ENCODE measurements around the gene ACAT2. TPM values are rescaled to one million over a fixed set of nuclear protein-coding genes. Genes with fewer than 3 reads are reported as not detected.
"Not testable (repeated sequence)": the region's sequence is repeated elsewhere in the genome, so short reads cannot be mapped to it uniquely, and the experiment has no call there.

Gene ACAT2
- total RNA-seq, 1 donor from 2014 or later, result 108 TPM

GRCh38 chr6:159723259-159723658 lies 38.6 kb upstream of the ACAT2 start:
- Mint-ChIP-seq H3K27ac (no peak overlapping the region), H3K27me3 (ENCODE audit: low read depth) (no peaks in the 10 kb centered on the region), H3K4me3 (ENCODE audit: low read depth) (no peak overlapping the region), H3K36me3 (ENCODE audit: low read depth) (peaks cover 38% of the 10 kb centered on the region), H3K9me3 (peaks cover 11% of the 10 kb centered on the region), H3K4me1 (ENCODE audit: low read depth) (peaks cover 13% of the 10 kb centered on the region)
- intact Hi-C loops (cut with micrococcal nuclease), result loop anchor here (5.0 kb wide), 1 partner anchor 129 kb away; no protein-coding TSS in a partner anchor
- DNase-seq (ENCODE audit: low spot score), result no peak

DNA sequence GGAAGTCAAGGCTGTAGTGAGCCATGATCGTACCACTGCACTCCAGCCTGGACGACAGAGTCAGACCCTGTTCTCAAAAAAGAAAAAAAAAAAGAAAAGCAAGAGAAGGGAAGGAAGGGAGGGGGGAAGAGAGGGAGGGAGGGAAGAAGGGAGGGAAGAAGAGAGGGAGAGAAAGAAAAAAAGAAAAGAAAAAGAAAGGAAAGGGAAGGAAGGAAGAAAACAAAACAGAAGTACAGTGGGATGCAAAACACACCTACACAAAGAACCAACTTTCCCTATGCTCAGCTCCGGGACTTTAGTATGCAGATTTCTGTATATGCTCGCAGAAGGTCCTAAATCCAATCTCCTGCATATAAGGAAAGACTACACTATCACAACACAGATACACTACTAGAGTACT lies 37.1 kb upstream of the ACAT2 start:
- H3K9me3 Mint-ChIP-seq, result peaks cover 11% of the 10 kb centered on the region
- H3K4me1 Mint-ChIP-seq (ENCODE audit: low read depth), result peaks cover 25% of the 10 kb centered on the region
- H3K4me3 Mint-ChIP-seq (ENCODE audit: low read depth), result peak overlapping the region; percentile 52
- peaks cover 53% of the 10 kb centered on the region for H3K36me3 Mint-ChIP-seq (ENCODE audit: low read depth)
- no peak overlapping the region for H3K27ac Mint-ChIP-seq
- no peaks in the 10 kb centered on the region for H3K27me3 Mint-ChIP-seq (ENCODE audit: low read depth)
- intact Hi-C loops (cut with micrococcal nuclease), result loop anchor here (5.0 kb wide), 1 partner anchor 128 kb away; no protein-coding TSS in a partner anchor
- no peak for DNase-seq (ENCODE audit: low spot score)

- H3K27ac Mint-ChIP-seq; DNase-seq (ENCODE audit: low spot score); intact Hi-C loops (cut with micrococcal nuclease); H3K27me3 Mint-ChIP-seq (ENCODE audit: low read depth): not testable (repeated sequence)
- Mint-ChIP-seq H3K9me3 (peaks cover 11% of the 10 kb centered on the region), H3K36me3 (ENCODE audit: low read depth) (peaks cover 56% of the 10 kb centered on the region), H3K4me3 (ENCODE audit: low read depth) (peak overlapping the region; percentile 45), H3K4me1 (ENCODE audit: low read depth) (peaks cover 28% of the 10 kb centered on the region)
Observed at GRCh38 chr6:159725208-159725607, 36.6 kb upstream of the ACAT2 start.

- peaks cover 63% of the 10 kb centered on the region for H3K36me3 Mint-ChIP-seq (ENCODE audit: low read depth)
- intact Hi-C loops (cut with micrococcal nuclease), result no loop called here
- no peak for DNase-seq (ENCODE audit: low spot score)
- H3K27ac Mint-ChIP-seq, result peak overlapping the region; percentile 99
- H3K4me1 Mint-ChIP-seq (ENCODE audit: low read depth), result peaks cover 35% of the 10 kb centered on the region
- peak overlapping the region; percentile 94 for H3K4me3 Mint-ChIP-seq (ENCODE audit: low read depth)
- no peaks in the 10 kb centered on the region for H3K27me3 Mint-ChIP-seq (ENCODE audit: low read depth)
- peaks cover 11% of the 10 kb centered on the region for H3K9me3 Mint-ChIP-seq
Observed at GRCh38 chr6:159726255-159726917, 35.5 kb upstream of the ACAT2 start.

- Mint-ChIP-seq H3K27me3 (ENCODE audit: low read depth) (no peaks in the 10 kb centered on the region), H3K36me3 (ENCODE audit: low read depth) (peaks cover 65% of the 10 kb centered on the region), H3K27ac (peak within 1 kb of the TSS; percentile 99), H3K4me3 (ENCODE audit: low read depth) (peak within 1 kb of the TSS; percentile 94), H3K4me1 (ENCODE audit: low read depth) (peaks cover 38% of the 10 kb centered on the region), H3K9me3 (peaks cover 11% of the 10 kb centered on the region)
- intact Hi-C loops (cut with micrococcal nuclease), result loop anchor here (1.0 kb wide), 2 partner anchors 34 to 62 kb away; partner anchors contain the start of genes SOD2 and TCP1
- peak; percentile 95 for DNase-seq (ENCODE audit: low spot score)
Observed at GRCh38 chr6:159726918-159727716, 34.7 kb upstream of the ACAT2 start, which contains the start of gene WTAP. Gene WTAP, plus strand, starts transcription at chr6:159727506. Its CDS starts 8,760 bp downstream, at chr6:159736266.

DNA sequence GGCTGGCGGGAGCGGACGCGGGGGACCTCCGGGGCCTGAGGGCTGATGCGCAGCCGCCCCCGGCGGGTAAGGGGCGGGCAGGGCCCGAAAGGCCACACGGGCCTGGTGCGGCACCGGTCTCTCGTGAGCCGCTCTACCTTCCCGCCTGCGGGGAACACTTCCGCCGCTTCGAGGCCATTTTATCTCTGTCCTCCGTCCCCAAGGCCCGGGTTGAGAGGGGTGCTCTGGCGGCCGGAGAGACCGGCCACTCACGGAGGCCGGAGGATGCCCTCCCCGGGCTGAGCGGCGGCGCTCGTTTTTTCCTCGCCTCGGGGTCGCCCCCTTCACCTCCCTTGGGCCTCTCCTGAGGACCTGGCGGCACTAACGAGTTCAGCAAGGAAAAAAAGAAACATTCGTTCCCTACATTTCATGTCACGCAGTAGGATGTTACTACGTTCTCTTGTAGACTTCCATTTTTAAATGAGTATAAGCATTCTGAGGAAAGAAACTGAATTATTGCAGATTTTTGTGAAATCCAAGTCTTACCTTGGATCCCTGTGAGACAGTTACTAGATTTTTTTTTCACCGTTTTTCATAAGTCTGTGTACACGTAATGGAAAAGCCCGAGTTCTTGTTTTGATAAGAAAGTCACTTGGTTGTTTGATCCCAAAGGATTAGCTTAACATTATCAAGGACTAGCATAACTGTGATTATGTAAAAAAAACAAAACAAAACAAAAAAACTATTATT lies 34.0 kb upstream of the ACAT2 start:
- peaks cover 41% of the 10 kb centered on the region for H3K4me1 Mint-ChIP-seq (ENCODE audit: low read depth)
- H3K9me3 Mint-ChIP-seq, result peaks cover 5% of the 10 kb centered on the region
- no peaks in the 10 kb centered on the region for H3K27me3 Mint-ChIP-seq (ENCODE audit: low read depth)
- H3K36me3 Mint-ChIP-seq (ENCODE audit: low read depth), result peaks cover 62% of the 10 kb centered on the region
- intact Hi-C loops (cut with micrococcal nuclease), result loop anchor here (1.0 kb wide), 3 partner anchors 34 to 61 kb away; partner anchors contain the start of genes ACAT2, SOD2 and TCP1
- no peak for DNase-seq (ENCODE audit: low spot score)
- peak overlapping the region; percentile 88 for H3K4me3 Mint-ChIP-seq (ENCODE audit: low read depth)
- peak overlapping the region; percentile 85 for H3K27ac Mint-ChIP-seq

DNA sequence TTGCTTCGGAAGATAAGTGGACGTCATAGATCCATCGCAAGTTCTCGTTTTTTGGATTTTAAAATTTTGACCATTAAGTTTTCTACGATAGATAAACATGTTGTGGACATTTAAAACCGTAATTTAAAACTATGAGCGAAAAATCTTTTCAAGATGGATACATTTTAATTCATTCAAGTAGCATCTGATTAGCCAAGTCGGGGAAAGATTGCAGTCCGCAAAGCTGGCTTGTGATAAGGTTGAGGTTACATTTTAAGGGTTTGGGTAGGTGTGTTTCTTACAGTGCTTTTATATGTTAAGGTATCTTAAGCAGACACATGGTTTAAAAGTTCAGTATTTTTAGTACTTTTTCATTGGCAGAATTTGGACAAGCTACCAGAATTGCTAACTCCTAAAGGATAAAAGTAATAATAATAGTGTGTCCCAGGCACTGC lies 33.3 kb upstream of the ACAT2 start:
- Mint-ChIP-seq H3K36me3 (ENCODE audit: low read depth) (peaks cover 57% of the 10 kb centered on the region), H3K4me3 (ENCODE audit: low read depth) (peak overlapping the region; percentile 88), H3K4me1 (ENCODE audit: low read depth) (peaks cover 42% of the 10 kb centered on the region), H3K27me3 (ENCODE audit: low read depth) (no peaks in the 10 kb centered on the region), H3K27ac (peak overlapping the region; percentile 85), H3K9me3 (no peaks in the 10 kb centered on the region)
- intact Hi-C loops (cut with micrococcal nuclease), result loop anchor here (1.0 kb wide), 1 partner anchor 34 kb away; the partner anchor contains the start of gene ACAT2
- no peak for DNase-seq (ENCODE audit: low spot score)

DNA sequence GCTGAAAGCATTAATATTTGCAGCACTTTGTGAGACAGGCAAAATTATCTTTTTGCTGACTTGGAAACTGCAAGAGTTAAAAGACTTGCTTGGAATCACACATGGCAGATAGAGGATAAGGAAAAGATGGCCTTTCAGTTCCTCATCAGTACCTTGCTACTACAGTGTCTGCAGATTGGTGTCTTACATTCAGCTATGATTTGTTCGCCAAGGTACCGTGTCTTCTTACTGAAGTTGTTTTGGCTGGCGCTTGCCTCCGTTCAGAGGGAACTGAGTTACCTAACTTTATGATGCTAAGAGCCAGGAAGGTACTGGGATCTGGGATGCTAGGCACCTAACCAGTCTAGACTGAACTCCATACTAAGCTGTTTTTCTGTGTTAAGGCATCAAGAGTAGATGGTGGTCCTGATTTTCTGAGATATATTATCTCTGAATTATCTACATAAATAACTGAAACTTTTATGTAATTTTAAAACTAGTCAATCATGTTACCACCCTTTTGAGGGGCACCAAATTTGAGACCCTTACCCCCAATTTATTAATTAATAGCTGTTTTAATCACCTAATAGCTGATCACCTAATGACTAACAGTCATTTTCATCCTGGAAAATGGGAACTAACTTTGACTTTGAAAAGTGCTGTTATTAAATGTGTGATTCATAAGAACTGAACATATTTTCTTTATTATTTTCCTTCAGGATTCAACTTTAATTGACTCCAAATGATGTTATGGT lies 32.1 kb upstream of the ACAT2 start:
- peak overlapping the region; percentile 88 for H3K4me3 Mint-ChIP-seq (ENCODE audit: low read depth)
- H3K4me1 Mint-ChIP-seq (ENCODE audit: low read depth), result peaks cover 43% of the 10 kb centered on the region
- no peaks in the 10 kb centered on the region for H3K27me3 Mint-ChIP-seq (ENCODE audit: low read depth)
- peaks cover 48% of the 10 kb centered on the region for H3K36me3 Mint-ChIP-seq (ENCODE audit: low read depth)
- intact Hi-C loops (cut with micrococcal nuclease), result no loop called here
- DNase-seq (ENCODE audit: low spot score), result no peak
- no peaks in the 10 kb centered on the region for H3K9me3 Mint-ChIP-seq
- no peak overlapping the region for H3K27ac Mint-ChIP-seq

- Mint-ChIP-seq H3K27me3 (ENCODE audit: low read depth) (no peaks in the 10 kb centered on the region), H3K36me3 (ENCODE audit: low read depth) (peaks cover 46% of the 10 kb centered on the region), H3K4me1 (ENCODE audit: low read depth) (peaks cover 41% of the 10 kb centered on the region), H3K27ac (no peak overlapping the region), H3K4me3 (ENCODE audit: low read depth) (peak overlapping the region; percentile 44), H3K9me3 (no peaks in the 10 kb centered on the region)
- DNase-seq (ENCODE audit: low spot score), result no peak
- intact Hi-C loops (cut with micrococcal nuclease), result no loop called here
Observed at GRCh38 chr6:159730332-159730676, 31.5 kb upstream of the ACAT2 start.

GRCh38 chr6:159732550-159732949 lies 29.3 kb upstream of the ACAT2 start:
- DNase-seq (ENCODE audit: low spot score); H3K4me3 Mint-ChIP-seq (ENCODE audit: low read depth); H3K9me3 Mint-ChIP-seq; H3K27me3 Mint-ChIP-seq (ENCODE audit: low read depth); intact Hi-C loops (cut with micrococcal nuclease); H3K27ac Mint-ChIP-seq: not testable (repeated sequence)
- peaks cover 42% of the 10 kb centered on the region for H3K36me3 Mint-ChIP-seq (ENCODE audit: low read depth)
- peaks cover 37% of the 10 kb centered on the region for H3K4me1 Mint-ChIP-seq (ENCODE audit: low read depth)

DNA sequence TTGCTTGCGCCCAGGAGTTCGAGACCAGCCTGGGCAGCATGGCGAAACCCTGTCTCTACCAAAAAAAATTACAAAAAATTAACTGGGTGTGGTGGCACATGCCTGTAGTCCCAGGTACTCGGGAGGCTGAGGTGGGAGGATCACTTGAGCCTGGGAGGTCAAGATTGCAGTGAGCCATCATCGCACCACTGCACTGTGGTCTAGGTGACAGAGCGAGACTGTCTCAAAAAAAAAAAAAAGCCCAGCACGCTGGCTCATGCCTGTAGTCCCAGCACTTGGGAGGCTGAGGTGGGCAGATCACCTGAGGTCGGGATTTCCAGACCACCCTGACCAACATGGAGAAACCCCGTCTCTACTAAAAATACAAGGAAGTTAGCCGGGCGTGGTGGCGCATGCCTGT lies 28.4 kb upstream of the ACAT2 start:
- H3K4me3 Mint-ChIP-seq (ENCODE audit: low read depth), result not testable (repeated sequence)

DNA sequence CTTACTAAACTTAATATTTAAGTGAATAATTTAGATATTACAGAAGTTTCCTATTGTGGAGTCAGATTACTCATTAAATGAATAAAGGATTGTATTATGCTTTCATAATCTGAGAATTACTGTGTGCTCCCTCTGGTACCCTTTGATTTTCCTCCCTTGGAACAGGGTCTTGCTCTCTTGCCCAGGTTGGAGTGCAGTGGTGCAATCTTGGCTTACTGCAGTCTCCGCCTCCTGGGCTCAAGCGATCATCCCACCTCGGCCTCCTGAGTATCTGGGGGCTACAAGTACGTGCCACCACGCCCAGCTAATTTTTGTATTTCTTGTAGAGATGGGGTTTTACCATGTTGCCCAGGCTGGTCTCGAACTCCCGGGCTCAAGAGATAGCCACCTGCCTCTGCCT lies 24.9 kb upstream of the ACAT2 start:
- Mint-ChIP-seq H3K27ac (no peak overlapping the region), H3K36me3 (ENCODE audit: low read depth) (peaks cover 43% of the 10 kb centered on the region), H3K4me1 (ENCODE audit: low read depth) (peaks cover 22% of the 10 kb centered on the region), H3K9me3 (no peaks in the 10 kb centered on the region), H3K4me3 (ENCODE audit: low read depth) (no peak overlapping the region), H3K27me3 (ENCODE audit: low read depth) (no peaks in the 10 kb centered on the region)
- DNase-seq (ENCODE audit: low spot score), result no peak
- intact Hi-C loops (cut with micrococcal nuclease), result no loop called here

More for the DNA sequence above, 28.4 kb upstream of the ACAT2 start:
- H3K27ac Mint-ChIP-seq; H3K27me3 Mint-ChIP-seq (ENCODE audit: low read depth); intact Hi-C loops (cut with micrococcal nuclease); H3K9me3 Mint-ChIP-seq; DNase-seq (ENCODE audit: low spot score): not testable (repeated sequence)
- Mint-ChIP-seq H3K4me1 (ENCODE audit: low read depth) (peaks cover 44% of the 10 kb centered on the region), H3K36me3 (ENCODE audit: low read depth) (peaks cover 45% of the 10 kb centered on the region)

Data from activated T-helper 2 cell treated with anti-CD3 and anti-CD28 coated beads, Interferon-gamma antibody, Interleukin-2, Interleukin-4, amounts not matched to agents 10 μg/mL and 5 μg/mL and 100 μg/mL, durations not matched to agents 14 hours and 24 hours and 36 hours (primary cell).